NCI-H82 treated with DMSO at 0.1 percent for 48 hours (cell line): Measurements from ENCODE around the gene OR8K5.
"Not testable (repeated sequence)": the region's sequence is repeated elsewhere in the genome, so short reads cannot be mapped to it uniquely, and the experiment has no call there.

Experiments used
- DNase-seq: peaks from one replicate; lab custom pipeline; 2025; ENCODE audit not compliant: unreplicated experiment; lab: John Stamatoyannopoulos, UW

The OR8K5 gene, protein sequence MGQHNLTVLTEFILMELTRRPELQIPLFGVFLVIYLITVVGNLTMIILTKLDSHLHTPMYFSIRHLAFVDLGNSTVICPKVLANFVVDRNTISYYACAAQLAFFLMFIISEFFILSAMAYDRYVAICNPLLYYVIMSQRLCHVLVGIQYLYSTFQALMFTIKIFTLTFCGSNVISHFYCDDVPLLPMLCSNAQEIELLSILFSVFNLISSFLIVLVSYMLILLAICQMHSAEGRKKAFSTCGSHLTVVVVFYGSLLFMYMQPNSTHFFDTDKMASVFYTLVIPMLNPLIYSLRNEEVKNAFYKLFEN

DNA sequence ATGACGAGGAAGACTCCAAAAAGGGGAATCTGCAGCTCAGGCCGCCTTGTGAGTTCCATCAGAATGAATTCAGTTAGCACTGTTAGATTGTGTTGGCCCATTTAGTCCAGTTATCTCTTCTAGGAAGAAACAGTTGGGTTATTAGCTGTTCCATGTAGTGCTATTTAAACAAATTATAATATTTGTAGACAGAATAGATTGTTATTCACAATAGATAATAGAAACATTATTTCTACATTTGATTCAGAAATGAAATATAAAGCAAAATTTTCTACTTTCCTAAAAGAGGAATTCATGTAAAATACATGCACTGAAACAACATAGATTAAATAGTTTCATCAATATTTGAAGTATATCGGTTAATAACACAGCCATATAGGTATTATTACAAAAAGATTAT is at the start of gene OR8K5:
OR8K5 (minus strand) TSS at position 101 of the 400 bp plus-strand sequence; CDS start at position 101, 0 bp downstream.
- DNase-seq: no peak

DNA sequence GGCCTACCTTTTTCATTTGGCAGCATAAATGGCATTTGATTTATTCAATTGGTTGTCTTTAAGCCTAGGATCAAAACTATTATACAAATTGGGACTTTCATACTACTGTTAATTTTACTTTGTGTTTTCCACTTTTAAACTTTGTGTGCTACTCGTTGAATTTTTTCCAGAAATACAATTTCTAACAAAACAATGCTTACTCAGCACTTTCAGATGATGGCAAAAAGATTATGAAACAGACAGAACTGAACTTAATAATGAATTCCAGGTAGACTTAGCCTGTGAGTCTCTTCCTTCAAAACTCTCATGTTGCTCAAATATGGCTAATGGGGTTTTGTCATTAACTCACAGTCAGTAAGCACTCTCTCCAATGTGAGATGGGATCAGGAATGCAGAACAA is 47.7 kb upstream of the OR8K5 start:
- DNase-seq: no peak

DNA sequence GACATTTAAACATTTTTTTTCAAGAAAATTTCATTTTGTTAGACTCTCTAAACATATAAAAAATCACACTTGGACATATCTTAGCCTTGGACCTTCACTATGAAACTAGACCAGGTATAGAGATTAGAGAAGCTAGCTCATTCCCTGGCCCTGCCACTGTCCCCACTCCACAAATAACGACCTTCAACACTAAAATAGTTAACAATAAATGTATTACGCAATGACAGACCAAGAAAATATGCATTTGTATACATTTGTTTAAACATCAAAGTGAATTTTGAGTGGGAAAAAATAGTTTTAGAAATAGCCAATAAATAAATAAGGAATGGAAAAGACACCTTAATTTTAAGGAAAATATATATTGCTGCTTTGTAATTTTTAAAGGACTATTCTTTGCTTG is 37.2 kb upstream of the OR8K5 start:
- no peak for DNase-seq

DNA sequence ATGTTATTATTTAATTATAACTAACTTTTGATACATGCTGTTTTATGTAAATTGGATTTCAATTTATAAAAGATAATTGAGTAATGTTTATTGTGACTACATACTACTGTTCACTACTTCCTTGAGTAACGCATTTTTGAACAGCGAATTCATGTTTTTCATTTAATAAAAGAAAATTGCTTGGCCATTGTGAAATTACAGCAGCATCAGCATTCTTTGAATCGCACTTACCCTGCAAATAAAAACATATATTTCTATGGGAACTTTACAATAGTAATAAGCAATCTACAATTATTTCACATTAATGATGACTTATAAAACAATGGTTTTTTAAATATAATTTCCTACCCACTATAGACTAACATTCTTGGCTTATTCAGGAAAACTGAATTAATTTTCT is 36.6 kb upstream of the OR8K5 start:
- no peak for DNase-seq

DNA sequence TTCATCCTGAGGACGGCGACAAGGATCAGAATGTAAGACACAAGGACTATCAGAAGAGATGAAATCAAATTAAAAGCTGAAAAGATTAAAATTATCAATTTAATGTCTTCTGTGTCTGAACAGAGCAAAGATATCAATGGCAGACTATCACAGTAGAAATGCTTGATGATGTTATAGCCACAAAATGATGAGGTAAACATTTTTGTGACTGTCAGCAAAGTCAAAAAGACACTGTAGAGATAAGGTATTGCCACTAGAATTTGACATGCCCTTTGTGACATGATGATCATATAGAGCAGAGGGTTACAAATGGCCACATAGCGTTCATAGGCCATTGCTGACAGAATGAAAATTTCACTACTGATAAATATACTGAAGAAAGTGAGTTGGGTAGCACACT is 28.5 kb upstream of the OR8K5 start:
- no peak for DNase-seq

DNA sequence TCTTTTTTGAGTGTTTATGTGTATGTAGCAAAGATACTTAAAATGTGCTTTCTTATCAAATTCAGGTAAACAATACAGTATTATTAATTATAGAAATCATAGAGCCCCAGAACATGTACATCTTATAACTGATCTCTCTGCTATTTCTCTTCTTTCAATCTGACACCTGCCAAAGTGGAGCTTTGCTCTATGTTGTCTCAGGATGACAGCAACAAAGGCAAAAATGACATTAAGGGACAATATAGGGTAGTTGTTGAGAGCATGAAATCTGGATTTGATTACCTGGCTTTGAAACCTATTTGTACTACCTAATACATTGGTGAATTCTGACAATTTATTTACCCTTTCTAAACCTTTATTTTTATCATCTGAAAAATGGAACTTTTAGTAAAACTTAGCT is 23.3 kb upstream of the OR8K5 start:
- DNase-seq: no peak

DNA sequence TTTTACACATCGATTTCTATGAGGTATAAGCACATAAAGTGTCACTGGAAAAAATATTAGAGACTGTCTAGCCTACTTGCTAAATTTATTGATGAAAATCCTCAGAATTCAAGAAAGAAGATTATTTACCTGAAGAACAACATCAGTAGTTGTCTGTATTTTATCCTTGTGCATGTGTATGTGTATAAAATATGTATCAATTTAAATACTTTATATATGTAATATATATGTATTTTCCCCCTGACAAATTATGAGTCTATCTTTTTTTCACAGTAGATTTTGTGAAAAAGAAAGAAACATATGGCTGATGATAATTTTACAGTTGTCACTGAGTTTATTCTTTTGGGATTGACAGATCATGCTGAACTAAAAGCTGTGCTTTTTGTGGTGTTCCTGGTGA is 16.2 kb upstream of the OR8K5 start, which contains the start of gene OR5J2:
OR5J2 (plus strand) TSS at position 301 of the 400 bp plus-strand sequence; CDS start at position 301, 0 bp downstream.
- no peak for DNase-seq

DNA sequence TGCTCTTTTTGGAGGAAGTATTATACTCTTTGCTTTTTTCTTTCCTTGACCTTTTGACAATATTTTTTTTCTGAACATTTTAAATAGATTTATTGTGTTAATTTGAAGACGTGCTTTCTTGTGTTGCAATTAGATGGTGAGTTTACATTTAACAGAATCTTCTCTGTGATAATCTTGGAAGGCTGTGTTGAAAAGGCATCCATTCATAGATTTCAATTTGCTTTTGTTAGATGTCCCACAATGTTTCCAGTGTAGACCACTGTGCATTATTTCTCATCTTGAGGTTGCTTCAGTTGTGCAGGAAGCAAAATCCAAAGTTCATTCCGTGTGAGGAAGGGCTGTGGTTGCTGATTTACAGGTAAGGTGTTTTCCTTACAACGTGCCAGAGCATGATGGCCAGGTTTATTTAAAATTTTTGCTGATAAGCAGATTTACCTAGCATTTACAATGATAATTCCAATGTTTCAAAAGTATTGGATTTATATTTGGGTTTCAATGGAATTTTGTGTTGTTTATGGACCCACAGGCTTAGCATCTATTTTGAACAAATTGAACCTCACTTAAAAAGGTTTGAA is 12.2 kb upstream of the OR8K5 start:
- DNase-seq: no peak

DNA sequence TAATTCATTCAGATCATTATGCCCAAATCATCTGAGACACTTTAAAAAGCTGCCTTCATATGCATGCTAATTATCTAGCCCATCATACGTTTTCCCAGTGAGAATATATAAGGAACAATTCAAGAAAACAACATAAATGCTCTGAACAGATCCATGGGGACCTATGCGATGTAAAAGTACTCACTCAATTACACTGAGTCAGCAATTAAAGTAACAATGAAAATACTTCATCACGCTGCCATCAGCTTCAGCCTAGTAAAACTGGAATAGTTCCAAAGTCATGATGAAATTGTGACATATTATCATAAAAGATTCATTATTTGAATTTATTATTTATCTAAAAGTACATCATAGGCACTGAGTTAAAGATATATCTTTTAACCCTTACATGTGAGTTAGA is 3.7 kb upstream of the OR8K5 start:
- DNase-seq: no peak

DNA sequence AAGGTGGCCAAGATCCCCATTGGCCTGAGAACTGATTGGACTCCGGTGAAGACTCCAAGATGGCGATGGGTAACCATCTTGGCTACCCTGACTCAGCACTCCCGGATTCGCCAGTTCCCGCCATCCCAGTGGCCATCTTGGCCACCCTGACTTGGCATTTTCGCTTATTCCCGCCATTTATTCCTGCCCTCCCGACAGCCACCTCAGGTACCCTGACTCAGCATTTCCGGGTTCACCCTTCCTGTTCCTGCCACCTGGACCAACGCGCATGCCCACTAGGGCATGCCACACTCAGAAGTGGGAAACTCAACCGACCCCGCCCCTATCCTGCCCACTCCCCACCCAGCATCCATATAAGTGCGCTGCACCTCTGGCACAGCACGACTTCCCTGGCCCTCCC is 7.8 kb downstream of the OR8K5 start:
- no peak for DNase-seq

DNA sequence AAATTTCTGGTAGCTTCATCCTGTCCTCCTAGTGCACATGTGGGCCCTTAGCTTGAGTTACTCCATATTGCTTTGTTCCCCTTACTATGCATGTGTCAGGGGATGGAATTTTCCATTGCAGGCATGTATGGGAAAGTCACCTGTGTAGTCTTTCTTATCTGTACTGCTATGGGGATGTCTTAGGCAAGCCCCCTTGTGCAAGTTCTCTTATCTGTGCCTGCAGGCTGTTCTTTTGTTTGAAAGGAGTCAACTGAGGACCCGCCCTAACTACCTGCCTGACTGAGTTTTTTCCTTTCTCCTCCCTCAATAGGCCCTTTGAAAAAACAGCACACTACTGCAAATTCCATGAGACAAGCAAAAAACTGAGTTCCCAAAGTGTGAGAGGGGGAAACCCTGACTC is 8.7 kb downstream of the OR8K5 start:
- DNase-seq: no peak

DNA sequence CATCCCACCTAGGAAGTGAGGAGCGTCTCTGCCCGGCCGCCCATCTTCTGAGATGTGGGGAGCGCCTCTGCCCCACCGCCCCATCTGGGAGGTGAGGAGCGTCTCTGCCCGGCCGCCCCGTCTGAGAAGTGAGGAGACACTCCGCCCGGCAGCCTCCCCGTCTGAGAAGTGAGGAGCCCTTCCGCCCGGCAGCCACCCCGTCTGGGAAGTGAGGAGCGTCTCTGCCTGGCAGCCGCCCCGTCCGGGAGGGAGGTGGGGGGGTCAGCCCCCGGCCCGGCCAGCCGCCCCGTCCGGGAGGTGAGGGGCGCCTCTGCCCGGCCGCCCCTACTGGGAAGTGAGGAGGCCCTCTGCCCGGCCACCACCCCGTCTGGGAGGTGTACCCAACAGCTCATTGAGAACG is 16.4 kb downstream of the OR8K5 start:
- DNase-seq: not testable (repeated sequence)

DNA sequence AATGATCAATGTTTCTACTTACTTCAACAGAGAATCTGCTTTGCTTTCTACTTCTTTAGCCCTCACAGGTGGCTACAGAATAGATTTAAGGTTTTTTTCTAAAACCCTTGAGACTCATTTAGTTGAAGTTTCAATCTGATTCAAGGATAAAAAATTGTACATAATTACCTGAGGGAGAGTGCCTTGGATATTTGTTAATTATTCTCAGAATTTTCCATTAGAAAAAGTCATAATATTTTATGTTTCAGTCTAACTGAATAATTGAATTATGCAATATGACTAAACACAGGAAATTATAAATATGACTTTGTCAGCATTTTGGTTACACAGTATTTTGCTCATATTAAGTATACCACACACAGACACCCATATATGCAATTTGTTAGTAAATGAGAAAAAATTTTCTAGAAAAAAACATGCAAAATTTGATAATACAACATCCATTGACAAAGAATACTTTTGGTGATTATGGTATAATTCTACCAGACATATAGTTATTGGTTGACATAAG is 19.9 kb downstream of the OR8K5 start, which contains the start of gene OR8J3:
OR8J3 (minus strand) TSS at position 51 of the 511 bp plus-strand sequence. CDS start 2,483 bp downstream, outside the sequence.
- DNase-seq: no peak

DNA sequence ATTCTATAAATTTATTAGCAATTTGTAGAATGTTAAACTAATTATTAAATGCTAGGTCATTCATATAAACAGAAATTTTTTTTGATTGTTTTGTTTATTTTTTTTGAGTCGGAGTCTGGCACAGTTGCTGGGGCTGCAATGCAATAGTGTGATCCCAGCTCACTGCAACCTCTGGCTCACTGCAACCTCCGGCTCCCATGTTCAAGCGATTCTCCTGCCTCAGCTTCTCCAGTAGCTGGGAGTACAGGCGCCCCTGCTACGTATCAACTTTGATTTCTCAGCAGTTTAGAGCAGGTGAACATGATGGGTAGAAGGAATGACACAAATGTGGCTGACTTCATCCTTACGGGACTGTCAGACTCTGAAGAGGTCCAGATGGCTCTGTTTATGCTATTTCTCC is 38.0 kb downstream of the OR8K5 start, which contains the start of gene OR8H3:
OR8H3 (plus strand) TSS at position 301 of the 400 bp plus-strand sequence; CDS start at position 301, 0 bp downstream.
- no peak for DNase-seq
